NCI-H460 (cell line): ENCODE results near the gene RIN3. TPM values are rescaled to one million over a fixed set of nuclear protein-coding genes. Genes with fewer than 3 reads are reported as not detected.

Experiments
- DNase-seq: peaks from one replicate; pipeline ENCODE4 v3.0.0-alpha.2; 2016; ENCODE audit warnings: low read depth; ENCODE audit errors: extremely low read depth
- total RNA-seq: library from RNA; depleted of rRNA; stranded (reverse); fragments of >200 nt; shearing (Covaris generic); gene quantifications from 2 replicates; pipeline ENCODE4 v1.2.3, GENCODE V29; 2014

RIN3 gene
- total RNA-seq, 1 experiment from 2014 or later, result 2.5 TPM

DNA sequence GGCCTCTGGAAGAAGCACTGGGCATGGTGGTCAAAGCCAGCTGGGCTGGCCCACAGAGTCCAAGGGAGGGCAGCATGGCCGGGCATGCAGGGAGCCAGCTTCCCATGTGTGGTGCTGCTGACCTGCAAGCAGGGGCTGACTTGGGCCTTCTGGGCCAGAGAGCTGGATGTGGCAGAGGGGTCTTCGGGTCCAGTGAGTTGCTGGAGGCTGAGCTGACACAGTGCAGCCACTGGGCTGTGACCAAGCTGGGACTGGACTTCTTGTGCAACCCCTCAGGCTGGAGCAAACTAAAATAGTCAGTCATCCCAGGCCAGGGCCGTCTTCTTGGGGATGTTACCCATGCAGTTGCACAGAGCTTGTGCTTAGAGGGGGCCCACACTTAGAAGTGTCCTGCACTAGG lies 7.3 kb upstream of the RIN3 start:
- no peak for DNase-seq

DNA sequence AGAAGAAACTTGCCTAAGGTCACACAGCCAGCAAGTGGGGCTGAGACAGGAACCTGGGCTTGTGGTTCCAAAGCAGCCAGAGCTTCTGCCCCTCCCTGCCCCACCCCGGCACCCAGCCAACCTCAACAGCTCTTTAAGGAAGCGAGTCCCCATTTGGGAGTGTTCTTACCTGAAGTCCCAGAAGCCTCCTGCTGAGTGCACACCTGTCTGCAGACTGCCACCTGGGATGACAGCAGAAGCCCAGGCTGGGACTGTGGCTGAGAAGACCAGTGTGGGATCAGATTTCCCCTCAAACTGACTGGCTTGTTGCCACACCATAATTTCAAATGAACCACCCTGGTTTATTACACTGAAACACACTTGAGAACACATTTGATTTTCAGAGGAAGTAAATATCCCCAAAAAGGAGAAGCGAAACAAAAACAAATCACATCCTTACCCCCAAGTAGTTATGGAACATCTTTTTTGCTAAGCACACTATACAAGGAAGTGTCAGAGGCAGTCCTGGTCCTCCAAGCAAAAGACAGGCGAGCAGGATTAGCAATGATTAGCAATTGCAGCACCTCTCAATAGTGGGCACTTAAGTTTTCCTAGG lies 6.3 kb upstream of the RIN3 start:
- no peak for DNase-seq

DNA sequence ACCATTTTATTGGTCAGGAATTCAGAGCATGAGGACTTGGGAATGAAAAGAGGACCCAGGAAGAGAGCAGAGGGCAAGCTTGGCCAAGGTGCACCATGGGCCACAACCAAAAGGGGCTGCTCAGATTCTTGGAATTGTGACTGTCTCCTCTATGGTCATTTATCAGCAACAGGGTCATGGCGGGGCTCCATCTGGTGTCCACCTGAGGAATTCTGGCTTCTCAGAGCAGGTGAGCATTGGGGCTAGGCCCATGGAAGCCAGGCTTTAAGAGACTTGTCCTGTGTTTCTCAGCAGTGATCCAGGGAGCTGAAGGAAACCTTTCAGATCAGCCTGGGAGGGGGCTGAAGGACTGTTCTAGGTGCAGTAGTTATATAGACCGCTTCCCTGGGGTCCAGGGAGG lies 2.6 kb upstream of the RIN3 start:
- no peak for DNase-seq

DNA sequence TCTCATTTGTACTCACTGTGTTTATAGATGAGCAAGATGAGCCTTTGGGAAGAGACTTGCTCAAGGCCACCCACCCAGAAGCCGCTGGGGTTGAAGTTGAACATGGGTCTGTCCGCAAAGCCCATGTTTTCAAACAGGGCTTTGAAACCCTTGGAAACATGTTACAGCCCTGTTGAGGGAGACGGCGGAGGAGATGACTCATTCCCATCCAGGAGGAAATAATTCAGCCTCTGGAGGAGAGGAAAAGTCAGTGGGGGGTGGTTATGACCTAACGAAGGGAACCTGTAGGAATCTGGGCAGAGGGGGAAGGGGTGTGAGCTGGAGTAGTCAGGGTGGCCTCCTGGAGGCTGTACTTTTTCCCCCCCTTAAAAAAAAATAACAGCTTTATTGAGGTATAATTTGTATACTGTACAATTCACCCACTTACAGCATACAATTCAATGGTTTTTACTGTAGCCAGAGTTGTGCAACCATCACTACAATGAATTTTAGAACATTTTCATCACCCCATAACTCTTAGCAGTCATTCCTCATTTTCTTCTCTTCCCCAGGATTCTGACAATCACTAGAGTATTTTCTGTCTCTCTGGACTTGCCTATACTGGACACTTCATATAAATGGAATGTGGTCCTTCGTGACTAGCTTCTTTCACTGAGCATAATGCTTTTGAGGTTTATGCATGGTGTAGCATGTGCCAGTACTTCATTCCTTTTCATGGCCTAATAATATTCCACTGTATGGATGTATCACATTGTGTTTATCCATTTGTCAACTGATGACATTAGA lies 1.9 kb upstream of the RIN3 start:
- peak; percentile 56 for DNase-seq

DNA sequence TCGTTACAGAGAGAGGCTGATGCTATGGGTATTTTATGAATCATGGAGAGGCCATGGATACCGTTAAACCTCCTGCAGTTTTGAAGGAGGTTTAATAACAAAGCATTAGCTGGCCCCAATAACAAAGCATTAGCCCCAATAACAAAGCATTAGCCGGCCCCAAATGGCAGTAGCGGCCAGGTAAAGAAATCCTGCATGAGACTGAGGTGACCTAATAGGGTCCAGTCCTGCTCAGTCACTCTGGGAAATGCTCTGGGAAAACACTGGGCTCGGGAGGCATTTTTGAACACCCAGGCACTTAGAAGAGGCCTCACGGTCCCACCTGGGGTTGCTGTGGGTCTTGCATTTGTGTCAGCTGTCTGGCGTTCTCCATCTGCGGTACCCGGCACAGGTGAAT lies 776 bp upstream of the RIN3 start:
- DNase-seq, result no peak

DNA sequence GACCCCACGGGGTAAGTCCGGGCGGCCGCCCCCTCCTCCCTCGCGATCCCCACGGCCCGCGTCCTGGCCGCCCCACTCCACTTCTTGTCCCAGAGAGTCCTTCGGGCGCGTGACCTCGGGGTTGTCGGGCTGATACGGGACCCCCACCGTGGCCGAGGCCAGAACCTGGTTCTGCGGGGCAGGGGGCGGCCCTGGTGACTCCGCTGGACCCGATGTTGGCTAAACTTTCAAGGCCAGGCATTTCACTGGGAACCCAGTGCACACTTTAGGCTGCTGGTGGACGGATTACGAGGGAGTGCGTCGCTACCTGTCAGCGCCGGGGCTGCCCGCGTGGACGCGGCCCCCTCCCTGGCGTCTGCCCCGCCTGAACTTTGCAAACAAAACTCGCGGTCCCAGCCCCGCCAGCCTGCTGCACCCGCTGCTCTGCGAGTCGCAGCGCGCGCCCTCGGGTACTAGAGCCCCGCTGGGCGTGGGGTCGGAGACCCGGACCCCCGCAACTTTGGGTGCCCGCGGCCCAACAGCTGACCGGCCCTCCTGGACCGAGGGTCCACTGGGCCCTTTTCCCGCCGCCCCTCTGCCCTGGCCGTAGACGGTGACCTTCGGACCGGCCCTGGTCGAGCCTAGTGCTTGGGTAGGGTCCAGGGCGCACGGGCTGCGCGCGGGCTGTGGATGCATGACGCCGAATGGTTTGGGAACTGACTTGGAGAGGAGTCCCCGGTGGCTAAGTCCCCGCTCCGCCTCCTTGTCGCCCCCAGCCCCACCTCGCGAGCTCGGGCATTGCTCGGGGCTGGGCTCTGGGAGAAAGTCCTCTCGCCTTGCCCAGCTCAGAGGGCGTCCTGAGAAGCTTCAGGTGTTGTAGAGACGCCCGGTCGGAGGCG lies 624 bp downstream of the RIN3 start:
- no peak for DNase-seq

DNA sequence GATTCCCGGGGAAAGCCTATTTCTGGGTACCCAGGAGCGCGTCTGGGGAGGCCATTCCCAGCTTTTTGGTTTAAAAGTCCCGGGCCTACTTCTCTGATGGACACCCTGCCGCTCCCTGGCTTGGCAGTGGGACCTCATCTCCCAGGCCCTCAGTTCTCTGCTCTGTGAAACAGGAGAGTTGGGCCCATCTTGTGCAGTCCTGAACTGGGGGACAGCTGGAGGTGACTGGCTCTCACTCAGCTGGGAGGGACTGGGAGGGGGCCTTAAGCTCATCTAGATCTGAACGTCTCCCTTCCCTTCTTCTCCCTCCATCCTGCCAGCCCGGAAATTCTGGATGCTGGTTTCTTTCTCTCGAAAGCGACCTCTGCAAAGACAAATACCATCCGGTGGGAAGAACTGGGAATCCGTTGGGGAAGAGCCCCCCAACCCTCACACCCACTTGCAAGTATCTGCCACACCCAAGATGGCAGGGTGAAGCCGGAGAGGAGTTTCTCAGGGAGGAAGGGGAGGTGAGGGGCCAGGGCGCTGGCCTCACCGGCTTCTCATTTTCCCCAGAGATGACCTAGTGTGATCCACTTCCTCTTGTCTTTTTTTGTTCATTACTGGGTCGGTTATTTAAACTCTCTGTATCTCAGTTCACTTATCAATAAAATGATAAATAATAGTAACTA lies 1.4 kb downstream of the RIN3 start:
- no peak for DNase-seq

DNA sequence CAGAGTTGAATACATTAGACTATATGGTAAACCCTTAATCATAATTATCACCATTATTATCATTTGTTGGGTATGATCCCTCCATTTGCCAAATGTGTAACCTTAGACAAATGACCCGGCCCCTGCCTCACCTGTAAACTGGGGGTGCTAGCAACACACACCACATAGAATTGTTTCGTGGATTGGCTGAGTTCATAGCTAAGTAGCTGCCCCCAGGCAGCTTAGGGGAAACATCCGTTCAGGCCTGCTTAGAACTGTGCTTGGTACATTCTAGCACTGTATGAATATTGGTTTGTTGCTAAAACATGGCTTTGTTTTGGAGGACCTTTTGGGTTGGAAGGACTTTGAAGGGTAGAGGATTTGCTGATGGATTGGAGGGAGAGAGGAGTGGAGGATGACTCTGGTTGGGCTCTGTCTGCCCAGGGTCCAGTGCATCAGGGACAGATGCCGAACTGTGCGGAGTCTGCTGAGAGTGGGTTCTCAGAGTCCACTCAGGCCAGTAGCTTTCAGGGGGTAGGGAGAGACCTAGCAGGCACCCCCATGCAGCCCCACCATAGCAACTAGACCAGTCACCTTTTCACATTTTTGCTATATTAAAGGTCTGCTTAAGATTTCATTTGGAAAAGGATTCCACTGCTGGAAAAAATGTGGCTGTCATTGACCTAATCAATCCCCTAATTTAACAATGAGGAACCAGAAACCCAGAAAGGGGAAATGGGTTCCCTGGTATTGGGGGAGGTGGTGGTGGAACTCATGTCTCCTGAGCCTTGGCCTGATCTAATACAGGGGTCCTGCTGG lies 2.2 kb downstream of the RIN3 start:
- DNase-seq, result no peak

DNA sequence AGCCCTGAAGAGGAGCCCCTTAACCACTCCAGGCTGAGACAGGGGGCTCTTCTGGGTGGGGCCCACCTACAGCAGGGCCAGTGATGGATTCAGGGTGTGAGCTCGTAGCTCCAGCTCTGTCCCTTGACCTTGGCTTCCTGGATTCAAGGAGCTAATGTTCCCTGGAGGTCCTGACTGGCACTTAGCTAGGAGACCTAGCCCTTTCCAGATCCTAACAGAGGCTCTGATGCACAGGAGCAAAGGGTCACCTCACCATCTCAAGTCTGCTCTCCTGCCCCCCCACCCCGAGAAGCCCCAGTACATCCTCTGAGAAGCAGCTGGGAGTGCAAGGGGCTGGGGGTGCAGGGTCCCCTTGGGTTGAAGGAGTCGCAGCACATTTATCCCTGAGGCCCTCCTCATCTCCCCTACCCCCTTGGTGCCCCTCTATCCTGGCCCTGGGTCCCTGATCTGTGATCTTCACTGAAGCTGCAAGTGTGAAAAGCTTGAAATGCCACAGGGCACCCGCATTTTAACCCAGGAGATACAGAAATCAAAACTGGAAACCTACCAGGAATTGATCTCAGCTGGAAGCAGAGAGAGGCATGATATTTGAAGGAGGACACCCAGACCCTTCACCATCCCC lies 2.9 kb downstream of the RIN3 start:
- no peak for DNase-seq

DNA sequence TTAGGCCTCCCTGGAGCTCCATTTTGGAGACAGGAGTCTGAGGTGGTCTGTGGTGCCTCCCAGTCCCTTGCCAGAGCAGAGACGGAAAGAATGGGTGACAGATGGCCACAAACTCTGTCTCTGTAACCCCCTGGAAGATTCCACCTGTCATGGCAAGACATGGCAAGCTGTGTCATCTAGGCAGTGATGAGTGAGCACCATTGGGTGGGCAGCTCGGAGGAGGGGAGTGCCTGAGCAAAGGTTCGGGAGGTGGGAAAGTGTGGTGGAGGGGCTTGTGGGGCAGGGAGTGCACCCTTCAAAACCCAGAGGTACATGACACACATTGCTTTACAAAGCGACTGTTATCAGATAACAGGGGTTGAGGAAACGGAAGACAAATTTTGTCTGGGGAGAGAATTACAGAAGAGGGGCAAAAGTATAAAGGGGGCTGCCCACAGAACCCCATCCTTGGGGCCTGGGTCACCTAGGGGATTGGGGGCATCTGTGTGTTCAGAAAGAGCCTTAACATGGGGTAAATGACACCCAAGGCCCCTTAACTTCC lies 3.5 kb downstream of the RIN3 start:
- no peak for DNase-seq

DNA sequence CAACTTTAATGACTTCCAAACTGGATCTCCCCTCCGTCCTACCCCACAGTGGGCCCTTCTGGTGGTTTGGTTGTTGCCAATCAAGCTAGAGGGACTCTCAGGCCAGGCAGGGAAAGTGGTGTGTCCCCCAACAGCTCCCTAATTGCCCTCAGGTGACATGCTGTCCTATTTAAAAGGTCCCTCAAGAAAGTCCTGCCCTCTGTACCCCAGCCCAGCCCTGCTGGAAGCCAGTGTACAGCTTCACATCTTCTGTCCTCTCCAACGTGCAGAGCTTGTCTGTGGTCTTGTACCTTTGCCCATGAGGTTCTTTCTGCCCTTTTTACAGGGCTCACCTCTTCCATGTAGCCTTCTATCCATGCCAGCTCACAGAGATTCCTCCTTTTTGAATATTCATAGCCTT lies 4.2 kb downstream of the RIN3 start:
- DNase-seq, result no peak

DNA sequence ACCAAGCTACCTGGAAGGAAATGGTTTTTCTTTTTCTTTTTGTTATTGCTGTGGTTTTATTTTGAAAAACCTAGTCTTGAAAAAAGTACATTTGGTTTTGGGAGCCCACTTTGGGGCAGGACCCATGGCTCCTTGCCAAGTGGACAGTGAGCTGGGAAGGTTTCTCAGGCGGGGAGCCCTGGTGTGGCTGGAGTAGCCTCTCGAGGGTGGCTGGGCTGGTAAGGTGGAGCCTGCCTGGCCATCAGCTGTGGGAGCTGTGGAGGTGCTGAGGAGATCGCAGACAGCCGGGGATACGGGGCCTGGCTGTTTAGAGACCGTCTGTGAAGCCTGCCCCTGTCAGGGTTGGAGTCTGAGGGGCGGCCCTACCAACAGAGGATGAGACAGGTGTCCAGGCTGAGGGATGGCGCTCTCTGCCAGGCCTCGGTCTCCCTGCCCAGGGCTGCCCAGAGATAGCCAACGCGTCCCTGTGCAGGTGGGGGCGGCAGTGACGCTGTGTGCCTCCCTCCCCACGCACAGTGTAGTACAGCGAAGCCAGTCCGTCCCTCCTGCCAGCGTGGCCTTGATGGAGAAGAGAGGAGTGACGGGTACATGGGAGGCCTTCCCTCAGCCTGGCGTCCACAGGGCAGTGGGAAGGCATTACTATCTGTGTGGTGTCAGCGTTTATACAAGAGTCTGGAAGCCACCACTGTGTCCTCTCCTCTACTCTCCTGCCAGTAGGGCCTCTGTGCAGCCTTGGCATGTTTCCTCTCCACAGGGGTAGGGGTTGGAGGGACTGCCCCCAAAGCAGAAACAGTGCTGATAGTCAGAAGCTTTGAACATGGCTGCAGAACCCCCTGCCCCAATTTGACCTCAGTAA lies 5.9 kb downstream of the RIN3 start:
- no peak for DNase-seq

DNA sequence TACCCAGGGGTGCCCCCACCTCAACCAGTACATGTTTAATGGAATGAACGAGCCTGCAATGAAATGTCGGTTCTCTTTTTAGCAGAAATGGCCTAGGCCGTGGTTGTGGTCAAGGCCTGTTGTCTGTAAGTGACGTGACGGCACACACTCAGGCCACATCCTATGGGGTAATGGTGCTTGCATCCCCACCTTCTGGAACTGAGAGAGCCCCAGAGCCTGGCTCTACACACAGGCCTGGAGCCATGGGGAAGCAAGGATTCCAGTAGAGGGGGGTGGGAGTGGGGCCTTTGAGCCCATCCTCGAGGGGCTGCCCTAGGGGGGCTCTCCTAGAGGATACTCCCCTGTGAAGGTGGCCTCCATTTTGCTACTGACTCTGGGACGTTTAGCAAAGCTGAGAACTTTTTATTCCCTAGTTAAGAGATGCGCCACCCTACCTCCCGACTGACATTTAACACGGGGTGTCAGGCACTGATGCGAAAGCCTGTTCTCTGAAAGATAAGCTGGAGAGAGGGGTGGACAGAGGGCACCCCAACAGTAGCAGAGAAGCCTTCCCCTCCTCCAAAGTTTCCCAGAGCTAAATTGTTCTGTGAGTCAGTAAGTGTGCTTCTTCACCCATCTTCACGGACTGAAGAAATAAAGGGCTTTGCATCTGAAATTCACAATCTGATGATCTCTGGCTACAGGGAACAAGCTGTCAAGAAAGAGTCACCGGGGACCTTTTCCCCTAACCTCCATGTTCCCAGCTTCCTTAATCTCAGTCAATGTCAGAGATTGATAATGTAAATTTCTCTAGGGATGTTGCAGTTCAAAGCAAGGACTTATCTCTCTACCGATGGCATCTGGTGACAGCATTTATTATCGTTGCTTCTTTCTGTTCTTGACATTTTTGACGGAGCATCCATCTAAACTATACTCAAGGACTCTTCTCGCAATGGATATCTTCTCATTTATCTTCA lies 6.8 kb downstream of the RIN3 start:
- no peak for DNase-seq

DNA sequence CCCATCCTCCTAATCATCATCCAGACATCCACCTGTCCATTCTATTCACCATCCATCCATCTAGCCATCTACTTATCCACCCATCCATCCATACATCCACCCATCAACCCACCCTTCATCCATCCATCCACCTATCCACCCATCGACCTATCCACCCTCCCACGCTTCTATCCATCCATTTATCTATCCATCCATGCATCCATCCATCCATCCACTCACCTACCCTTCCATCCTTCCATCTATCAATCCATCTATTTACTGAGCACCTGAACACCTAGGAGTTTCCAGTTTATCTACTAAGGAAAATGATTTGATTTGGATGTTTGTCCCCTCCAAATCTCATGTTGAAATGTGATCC lies 7.5 kb downstream of the RIN3 start:
- DNase-seq, result no peak

DNA sequence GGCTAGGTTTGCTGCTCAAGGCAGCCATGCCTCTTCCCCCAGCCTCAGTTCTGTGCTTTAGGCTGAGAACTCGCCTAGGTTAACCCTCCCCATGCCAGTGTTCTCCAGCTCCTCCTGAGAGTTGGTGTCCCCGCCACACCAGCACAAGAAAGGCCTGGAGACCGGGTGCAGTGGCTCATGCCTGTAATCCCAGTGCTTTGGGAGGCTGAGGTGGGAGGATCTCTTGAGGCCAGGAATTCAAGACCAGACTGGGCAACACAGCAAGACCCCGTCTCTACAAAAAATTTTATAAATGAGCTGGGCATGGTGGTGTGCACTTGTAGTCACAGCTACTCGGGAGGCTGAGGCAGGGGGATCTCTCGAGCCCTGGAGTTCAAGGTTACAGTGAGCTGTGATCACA lies 10.2 kb downstream of the RIN3 start:
- no peak for DNase-seq

DNA sequence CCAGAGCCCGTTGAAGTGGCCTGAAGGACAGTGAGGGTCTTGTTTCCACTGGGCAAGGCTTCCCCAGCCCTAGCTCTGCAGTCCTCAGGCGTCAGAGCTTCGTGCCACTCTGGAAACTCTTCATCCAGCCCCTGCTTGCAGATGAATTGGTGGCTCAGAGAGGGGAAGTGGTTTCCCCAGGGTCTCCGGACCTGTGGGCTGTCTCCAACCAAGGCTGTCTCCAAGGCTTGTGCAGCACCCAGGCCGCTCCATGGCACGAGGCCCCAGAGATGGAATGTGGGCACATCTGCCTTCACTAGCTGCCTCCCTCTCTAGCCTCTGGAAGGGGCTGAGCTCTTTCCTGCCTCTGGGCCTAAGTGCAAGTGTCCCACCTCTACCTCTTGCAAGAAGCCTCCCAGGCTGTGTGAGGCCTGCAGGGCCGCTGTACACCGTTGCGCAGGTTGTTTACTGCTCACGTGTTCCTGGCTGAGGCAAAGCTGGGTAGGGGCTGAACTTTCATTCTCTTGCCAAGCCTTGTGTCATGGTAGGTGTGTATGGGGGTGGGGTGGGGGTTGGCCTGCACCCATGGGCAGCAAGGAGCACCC lies 11.1 kb downstream of the RIN3 start:
- no peak for DNase-seq
